Stomach smooth muscle (tissue), 2 donors: Measurements from ENCODE around the gene KCNQ2.

Experiments
- H3K27ac ChIP-seq: one replicate; pipeline ENCODE4 v1.7.0; 2013; ENCODE audit warnings: mild to moderate bottlenecking, low read length, inconsistent platforms
- H3K27me3 ChIP-seq, 2 donors: one replicate each; pipeline ENCODE4 v1.7.0; 2013; ENCODE audit warnings: low read length in 2 of 2; ENCODE audit not compliant: insufficient read depth in 2 of 2, control insufficient read depth in 1 of 2
- H3K36me3 ChIP-seq, 2 donors: one replicate each; pipeline ENCODE4 v1.7.0; 2013; ENCODE audit warnings: low read length in 2 of 2; ENCODE audit not compliant: control insufficient read depth in 2 of 2, insufficient read depth in 2 of 2
- H3K4me1 ChIP-seq: one replicate; pipeline ENCODE4 v1.7.0; 2013; ENCODE audit warnings: low read length; ENCODE audit not compliant: control insufficient read depth, insufficient read depth
- H3K4me3 ChIP-seq, 2 donors: one replicate each; pipeline ENCODE4 v1.7.0; 2013; ENCODE audit warnings: low read length in 2 of 2
- H3K9ac ChIP-seq, 2 donors: one replicate each; pipeline ENCODE4 v1.7.0; 2013; ENCODE audit warnings: low read length in 2 of 2, mild to moderate bottlenecking in 1 of 2
- H3K9me3 ChIP-seq, 2 donors: one replicate each; pipeline ENCODE4 v1.7.0; 2013; ENCODE audit warnings: low read length in 2 of 2; ENCODE audit not compliant: control insufficient read depth in 2 of 2
- donor health status: healthy.
- donor health status: Pancreatic carcinoma.

The KCNQ2 gene

DNA sequence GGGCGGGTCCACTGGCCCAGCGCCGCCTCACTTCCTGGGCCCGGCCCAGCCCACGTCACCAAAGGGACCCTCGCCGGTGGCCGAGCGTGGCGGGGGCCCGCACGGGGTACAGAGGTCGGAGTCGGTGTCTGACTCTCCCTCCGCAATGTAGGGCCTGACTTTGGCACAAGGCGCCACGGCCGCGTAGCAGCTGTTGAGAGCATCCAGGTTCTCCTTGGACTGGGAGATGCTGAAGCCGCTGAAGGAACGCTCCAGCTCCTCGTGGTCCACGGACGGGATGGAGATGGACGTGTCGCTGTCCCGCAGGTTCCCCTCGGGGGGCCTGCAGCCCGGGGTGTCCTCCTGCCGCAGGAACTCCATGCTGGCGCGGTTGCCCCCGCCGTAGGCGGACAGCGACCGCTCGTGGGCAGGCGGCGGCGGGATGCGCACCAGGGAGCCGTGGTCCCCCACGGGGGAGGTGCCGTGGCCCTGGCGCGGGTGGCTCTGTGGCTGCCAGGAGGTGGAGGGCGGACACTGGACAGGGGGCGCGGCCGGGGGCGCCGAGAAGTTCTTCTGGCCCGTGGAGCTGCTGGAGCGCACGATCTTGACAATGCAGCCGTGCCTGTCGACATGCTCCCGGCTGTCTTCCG, 65.7 kb downstream of the KCNQ2 start:
- no peaks in the 10 kb centered on the region for H3K4me1 ChIP-seq
- no peak overlapping the region for H3K9ac ChIP-seq
- no peaks in the 10 kb centered on the region for H3K9me3 ChIP-seq
- H3K27ac ChIP-seq: no peak overlapping the region
- H3K4me3 ChIP-seq: no peak overlapping the region
- H3K36me3 ChIP-seq: no peaks in the 10 kb centered on the region
- peaks cover 6 to 9% of the 10 kb centered on the region in 2 donors for H3K27me3 ChIP-seq

DNA sequence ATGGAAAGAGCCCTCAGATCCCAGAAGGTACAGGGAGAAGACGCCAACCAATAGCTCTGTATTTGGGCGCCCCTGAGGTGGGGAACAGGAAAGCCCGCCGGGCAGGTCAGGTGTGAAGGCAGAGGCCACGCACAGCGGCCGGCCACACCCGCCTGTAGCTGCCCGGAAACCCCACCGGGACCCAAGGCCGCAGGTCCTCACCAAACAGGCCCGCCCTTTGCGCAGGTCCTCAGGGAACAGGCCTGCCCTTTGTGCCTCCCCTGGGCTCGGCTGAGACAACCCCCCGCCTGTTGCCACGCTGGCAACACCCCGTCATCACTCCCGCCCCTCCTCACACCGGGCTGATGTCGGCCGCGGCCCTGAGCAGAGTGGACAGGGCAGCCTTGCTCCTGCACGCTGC, 66.4 kb downstream of the KCNQ2 start:
- Histone ChIP-seq H3K36me3 (no peaks in the 10 kb centered on the region), H3K27me3 (peaks cover 4 to 7% of the 10 kb centered on the region in 2 donors), H3K9ac (no peak overlapping the region), H3K27ac (no peak overlapping the region), H3K4me3 (no peak overlapping the region), H3K4me1 (no peaks in the 10 kb centered on the region), H3K9me3 (no peaks in the 10 kb centered on the region)

DNA sequence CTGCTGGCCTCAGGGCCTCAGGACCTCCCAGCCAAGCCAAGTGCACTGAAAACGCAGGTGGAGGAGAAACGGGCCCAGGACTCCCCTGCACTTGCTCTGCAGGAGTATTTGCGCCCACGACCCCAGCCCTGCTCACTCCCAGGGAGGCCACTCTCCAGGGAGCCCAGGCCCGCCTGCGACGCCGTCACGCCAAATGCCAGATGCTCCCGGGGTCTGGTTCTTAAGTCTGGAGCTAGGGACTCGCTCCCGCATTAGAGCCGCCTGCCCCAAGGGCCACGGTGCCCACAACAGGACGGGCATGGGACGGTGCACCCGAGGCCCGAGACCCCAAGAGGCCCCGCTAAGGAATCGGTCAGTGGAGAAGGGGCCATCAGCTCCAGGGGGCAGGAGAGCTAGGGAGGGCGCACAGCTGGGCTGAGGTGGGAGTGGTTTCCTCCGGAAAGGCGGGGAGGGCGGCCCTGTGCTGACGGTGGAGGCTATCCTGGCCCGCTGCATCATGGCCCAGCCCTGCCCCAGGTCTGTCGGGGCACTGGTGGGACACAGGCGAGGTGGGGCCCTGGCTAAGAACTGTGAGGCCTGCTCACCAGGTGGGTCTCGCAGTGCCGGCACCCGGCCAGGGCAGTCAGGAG, 67.2 kb downstream of the KCNQ2 start:
- Histone ChIP-seq H3K27me3 (peaks cover 2 to 4% of the 10 kb centered on the region in 2 donors), H3K36me3 (no peaks in the 10 kb centered on the region), H3K9ac (no peak overlapping the region), H3K27ac (no peak overlapping the region), H3K9me3 (no peaks in the 10 kb centered on the region), H3K4me1 (no peaks in the 10 kb centered on the region), H3K4me3 (no peak overlapping the region)

DNA sequence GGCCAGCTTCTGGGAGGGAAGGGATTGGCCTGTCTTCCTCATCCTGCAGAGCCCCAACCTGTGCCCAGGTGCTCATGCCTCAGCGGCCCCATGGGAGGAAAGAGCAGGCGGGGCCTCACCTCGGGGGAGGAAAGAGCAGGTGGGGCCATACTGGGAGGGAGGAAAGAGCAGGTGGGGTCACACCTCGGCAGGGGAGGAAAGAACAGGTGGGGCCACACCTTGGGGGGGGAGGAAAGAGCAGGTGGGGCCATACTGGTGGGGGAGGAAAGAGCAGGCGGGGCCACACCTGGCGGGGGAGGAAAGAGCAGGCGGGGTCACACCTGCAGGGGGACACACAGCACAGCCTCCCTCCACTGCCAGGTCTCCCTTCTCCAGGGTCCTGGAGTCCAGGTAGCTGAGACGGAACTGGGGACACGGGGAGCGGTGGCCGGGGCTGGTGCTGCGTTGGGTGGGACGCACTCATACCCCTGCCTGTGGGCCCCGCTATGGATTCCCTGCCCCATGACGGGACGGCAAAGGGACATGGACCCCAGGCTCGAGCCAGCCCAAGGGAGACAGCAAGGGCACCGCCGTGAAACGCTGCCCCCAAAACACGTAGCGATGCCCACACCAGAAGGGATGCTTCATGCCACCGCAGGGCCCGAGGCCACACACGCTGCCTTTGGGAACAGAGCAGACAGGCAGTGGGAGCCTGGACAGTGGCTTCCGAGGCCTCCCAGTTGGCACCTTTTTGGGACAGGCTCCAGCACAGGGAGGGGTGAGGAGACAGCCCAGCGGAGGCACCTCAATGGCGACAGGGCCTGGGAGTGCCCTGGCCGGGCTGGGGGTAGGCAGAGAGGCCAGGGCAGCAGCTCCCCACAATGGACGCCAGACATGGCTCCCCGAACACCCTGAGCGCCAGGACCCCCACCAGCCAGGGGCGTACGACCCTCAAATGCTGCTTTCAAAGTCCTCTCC, 68.0 kb downstream of the KCNQ2 start:
- peaks cover 2 to 4% of the 10 kb centered on the region in 2 donors for H3K27me3 ChIP-seq

DNA sequence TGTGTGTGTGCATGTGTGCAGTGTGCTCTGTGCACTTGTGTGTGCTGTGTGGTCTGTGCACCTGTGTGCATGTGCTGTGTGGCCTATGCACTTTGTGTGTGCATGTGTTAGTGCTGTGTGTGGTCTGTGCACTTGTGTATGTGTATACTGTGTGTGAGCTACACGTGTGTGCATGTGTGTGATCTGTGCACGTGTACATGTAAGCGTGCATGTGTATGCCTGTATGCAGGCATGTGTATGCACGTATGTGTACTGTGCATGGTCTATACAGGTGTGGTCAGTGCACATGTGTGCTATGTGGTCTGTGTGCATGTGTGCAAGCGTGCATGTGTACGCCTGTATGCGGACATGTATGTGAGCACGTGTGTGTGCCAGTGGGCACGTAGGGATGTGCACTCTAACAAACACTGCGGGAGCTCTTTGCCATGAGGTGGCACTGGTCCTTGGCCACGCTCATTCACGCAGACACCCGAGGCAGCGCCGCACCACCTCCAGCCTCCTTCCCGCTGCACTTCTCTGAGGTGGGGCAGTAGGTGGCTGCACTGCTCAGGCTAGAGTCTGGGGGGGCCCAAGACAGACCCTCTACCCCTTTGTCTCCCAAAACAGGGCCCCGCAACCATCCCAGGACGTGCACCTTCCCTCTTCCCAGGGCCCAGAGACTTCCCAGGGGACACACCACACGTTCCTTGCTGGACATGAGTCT, 68.9 kb downstream of the KCNQ2 start:
- Histone ChIP-seq H3K27me3 (peaks cover 2 to 4% of the 10 kb centered on the region in 2 donors), H3K9ac (no peak overlapping the region), H3K27ac (no peak overlapping the region), H3K4me3 (no peak overlapping the region), H3K36me3 (no peaks in the 10 kb centered on the region), H3K9me3 (no peaks in the 10 kb centered on the region), H3K4me1 (no peaks in the 10 kb centered on the region)

More for the DNA sequence above, 68.0 kb downstream of the KCNQ2 start:
- no peak overlapping the region for H3K27ac ChIP-seq
- H3K36me3 ChIP-seq: no peaks in the 10 kb centered on the region
- H3K9me3 ChIP-seq: no peaks in the 10 kb centered on the region
- no peak overlapping the region for H3K4me3 ChIP-seq
- H3K9ac ChIP-seq: no peak overlapping the region
- H3K4me1 ChIP-seq: no peaks in the 10 kb centered on the region

DNA sequence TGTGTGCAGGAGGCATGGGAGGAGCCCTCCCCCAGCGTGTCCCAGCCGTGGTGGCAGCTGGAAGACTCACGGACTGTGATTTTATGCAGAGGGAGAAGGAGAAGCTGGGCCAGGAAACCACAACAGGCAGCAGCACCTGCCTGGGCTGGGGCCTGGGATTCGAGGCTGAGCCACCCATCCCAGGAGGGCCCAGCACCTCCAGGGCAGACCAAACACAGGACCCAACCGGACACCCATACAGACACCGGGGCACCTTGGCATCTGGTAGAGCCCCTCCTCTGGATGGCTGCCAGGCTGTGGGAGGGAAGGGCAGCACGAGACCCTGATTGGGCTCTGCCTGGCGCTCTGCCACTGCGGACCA, 69.6 kb downstream of the KCNQ2 start:
- Histone ChIP-seq H3K4me3 (no peak overlapping the region), H3K27me3 (peaks cover 2 to 4% of the 10 kb centered on the region in 2 donors), H3K27ac (no peak overlapping the region)

DNA sequence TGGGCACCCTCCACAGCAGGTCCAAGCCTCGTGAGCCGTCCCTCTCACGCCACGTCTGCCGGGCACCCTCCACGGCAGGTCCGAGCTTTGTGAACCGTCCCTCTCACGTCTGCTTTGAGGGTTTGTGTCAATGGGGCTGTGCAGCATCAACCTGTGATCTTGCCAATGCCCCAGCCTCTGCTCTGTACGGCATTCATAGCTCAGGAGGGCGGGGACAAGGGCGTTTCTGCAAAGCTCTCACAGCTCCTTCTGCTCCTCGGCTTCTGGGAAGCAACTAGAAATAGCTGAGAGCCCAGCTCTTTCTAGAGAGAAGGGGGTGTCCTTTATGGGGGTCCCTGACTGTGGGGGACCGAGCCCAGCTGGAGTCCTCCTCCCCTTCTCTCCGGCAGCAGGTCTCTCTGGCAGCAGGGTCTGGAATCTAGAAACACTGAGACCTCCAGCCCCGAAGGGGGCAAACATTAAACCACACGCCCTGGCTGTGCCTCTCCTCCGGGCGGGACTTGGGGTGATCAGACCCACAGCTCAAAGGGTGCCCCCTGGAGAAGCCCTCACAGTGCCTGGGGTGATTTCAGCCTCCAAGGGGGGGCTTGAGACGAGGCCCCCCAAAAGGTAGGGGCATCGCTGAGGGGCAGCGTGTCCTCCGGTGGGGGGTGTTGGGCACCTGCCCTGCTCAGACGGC, 70.1 kb downstream of the KCNQ2 start:
- Histone ChIP-seq H3K27me3 (peaks cover 2 to 4% of the 10 kb centered on the region in 2 donors), H3K36me3 (no peaks in the 10 kb centered on the region), H3K4me1 (no peaks in the 10 kb centered on the region), H3K4me3 (no peak overlapping the region), H3K9ac (no peak overlapping the region), H3K9me3 (no peaks in the 10 kb centered on the region), H3K27ac (no peak overlapping the region)

More for the DNA sequence above, 69.6 kb downstream of the KCNQ2 start:
- no peaks in the 10 kb centered on the region for H3K4me1 ChIP-seq
- H3K36me3 ChIP-seq: no peaks in the 10 kb centered on the region
- H3K9me3 ChIP-seq: no peaks in the 10 kb centered on the region
- no peak overlapping the region for H3K9ac ChIP-seq

DNA sequence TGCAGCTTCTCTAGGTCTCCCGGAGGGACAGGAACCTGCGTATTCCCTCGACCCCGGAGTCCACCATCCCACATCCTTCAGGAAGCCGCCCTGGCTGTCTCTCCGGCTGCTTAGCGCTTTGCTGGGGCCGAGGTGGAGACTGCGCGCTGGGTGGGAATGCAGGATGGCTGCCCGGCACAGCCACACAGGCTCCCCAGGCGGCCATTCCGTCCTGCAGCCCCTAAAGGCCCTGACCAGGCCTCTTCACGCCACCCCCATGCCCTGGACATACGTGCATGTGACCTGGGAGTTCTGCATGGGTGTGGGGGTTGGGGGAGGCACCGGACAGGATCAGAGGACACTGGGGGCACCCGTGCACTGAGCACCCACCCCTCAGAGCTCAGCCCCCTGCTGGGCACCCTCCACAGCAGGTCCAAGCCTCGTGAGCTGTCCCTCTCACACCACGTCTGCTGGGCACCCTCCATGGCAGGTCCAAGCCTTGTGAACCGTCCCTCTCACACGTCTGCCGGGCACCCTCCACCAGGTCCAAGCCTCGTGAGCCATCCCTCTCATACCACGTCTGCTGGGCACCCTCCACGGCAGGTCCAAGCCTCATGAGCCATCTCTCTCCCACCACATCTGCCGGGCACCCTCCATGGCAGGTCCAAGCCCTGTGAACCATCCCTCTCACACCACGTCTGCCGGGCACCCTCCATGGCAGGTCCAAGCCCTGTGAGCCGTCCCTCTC, 70.9 kb downstream of the KCNQ2 start:
- Histone ChIP-seq H3K27me3 (peaks cover 4 to 5% of the 10 kb centered on the region in 2 donors), H3K36me3 (no peaks in the 10 kb centered on the region), H3K27ac (no peak overlapping the region), H3K9me3 (no peaks in the 10 kb centered on the region), H3K4me1 (no peaks in the 10 kb centered on the region), H3K4me3 (no peak overlapping the region), H3K9ac (no peak overlapping the region)

DNA sequence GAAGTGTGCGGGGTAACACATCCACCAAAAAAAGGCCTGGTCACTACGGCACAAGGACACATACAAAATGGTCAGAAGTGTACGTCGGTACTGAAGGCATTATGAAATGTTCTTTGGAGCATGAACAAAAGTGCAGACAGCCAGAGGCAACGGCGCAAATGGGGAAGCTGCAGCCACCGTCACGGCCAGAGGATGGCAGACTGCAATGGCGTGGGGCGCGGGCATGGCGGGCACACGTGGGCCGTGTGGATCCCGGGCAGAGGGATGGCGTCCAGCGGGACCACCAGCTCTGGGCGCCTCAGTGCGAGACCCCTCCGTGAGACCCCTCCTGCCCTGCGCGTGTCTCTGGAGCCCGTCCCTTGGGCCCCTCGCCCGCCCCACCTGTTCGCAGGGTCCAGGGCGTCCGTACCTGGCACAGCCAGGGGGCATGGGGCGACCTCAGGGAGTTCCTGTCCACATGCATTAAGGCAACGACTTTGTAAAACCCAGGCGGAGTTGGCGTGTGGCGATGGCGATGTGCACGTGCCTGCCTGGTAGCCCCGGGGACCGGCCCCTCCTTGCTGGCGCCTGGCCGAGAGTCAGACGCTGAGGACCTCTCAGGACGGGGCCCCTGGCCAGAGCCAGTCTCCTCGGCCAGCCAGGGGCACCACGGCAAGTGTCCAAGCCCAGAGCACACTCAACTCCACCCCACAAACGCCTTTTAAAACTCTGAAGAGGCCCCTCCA, 71.8 kb downstream of the KCNQ2 start:
- H3K36me3 ChIP-seq: no peaks in the 10 kb centered on the region
- no peak overlapping the region for H3K27ac ChIP-seq
- H3K27me3 ChIP-seq: peaks cover 4 to 5% of the 10 kb centered on the region in 2 donors
- no peak overlapping the region for H3K9ac ChIP-seq
- no peak overlapping the region for H3K4me3 ChIP-seq
- H3K9me3 ChIP-seq: no peaks in the 10 kb centered on the region
- H3K4me1 ChIP-seq: no peaks in the 10 kb centered on the region
